Stimulated activated CD4-positive, alpha-beta T cell treated with anti-CD3 and anti-CD28 coated beads, Interleukin-12 subunit alpha, Interleukin-12 subunit beta, amount 100 ng/mL, for 48 hours (primary cell): ENCODE data around the gene HBS1L.
A peak's percentile ranks its signal among the peaks of the same experiment; 100 is the strongest.

ENCODE experiments used
- DNase-seq, 3 donors: peaks; one replicate each; pipeline ENCODE4 v3.0.0-alpha.2; 2020; ENCODE audit warnings: low read depth in 2 of 3, low spot score in 1 of 3

HBS1L gene

DNA sequence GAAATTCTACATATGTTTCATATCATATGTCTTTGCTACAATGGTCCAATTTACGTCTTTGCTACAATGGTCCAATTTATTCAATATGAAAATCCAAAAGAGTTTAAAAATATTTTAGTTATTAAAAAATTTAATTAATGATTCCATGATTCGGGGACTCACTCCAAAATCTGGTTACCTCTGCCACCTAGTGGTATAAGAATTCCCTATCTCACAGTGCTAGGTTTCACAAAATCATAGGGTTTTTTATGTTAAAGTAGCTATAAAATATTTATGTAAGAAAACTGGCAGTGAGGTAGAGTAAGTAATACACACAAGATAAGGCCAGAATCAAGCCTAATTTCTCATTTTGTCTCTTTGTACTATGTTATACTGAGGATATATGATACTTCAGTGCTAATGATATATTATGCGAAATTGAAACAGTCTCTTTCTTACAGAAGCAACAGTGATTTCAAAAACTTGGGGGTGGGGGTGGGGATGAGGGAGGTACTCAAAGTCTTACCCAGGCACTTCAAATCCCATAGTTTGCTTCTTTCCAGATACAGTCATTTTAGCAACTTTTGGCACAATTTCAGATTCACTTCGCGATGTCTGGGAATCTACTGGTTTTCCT, 52.3 kb downstream of the HBS1L start:
- DNase-seq, result no peak

GRCh38 chr6:134999107-134999506, 55.5 kb downstream of the HBS1L start:
- DNase-seq, result no peak

DNA sequence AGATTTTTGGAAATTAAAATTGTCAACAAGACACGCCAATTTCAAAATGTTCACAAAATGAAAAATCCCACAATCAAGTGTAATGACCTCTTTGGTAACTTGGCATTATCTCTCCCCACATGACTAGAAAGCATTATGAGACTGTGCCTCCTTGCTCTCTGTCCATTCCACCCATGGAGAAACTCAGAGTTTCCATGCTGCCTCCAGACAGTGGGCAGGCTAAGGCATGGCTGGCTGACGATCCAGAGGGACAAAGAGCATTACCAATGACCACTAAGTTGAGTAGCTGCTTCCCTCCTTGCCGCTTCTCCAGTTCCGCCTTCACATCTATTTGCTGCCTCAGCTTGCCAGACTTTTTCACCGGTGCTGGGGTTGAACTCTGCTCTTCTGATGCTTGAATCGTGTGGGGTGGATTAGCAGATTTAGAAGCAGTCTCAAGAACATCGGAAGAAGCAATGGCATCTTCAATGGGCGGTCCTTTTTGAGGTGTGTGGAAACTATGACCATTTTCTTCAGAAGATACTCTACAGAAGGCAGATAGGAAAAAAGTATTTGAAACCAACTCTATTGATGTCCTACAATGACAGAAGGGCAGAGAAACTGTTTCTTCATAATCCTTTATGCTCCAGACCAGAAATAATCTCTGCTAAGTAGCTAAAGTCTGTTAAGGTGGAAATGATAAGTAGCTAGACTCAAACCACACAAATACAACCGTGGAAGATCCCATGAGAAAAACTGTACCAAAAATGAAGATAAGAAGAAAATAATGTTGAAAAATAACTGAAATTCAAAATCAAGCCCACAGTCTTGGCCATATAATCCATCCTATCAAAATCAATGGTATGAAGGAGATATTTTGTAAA, 57.3 kb downstream of the HBS1L start:
- no peak for DNase-seq

- DNase-seq, result no peak
These were observed 59.1 kb downstream of the HBS1L start for GRCh38 chr6:134995536-134995935.

DNA sequence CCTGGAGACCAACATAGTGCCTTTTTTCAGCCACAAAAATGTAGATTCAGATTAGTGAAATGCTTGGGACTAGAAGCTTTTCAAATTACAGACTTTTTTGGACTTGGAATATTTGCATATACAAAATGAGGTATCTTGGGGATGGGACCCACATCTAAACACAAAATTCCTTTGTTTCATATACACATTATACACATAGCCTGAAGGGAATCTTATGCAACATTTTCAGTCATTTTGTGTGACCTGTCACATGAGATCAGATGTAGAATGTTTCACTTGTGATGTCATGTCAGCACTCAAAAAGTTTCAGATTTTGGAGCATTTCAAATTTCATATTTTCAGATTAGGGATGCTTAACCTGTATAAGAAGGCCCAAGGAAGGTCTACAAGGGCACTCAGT, 60.2 kb downstream of the HBS1L start:
- no peak for DNase-seq

DNA sequence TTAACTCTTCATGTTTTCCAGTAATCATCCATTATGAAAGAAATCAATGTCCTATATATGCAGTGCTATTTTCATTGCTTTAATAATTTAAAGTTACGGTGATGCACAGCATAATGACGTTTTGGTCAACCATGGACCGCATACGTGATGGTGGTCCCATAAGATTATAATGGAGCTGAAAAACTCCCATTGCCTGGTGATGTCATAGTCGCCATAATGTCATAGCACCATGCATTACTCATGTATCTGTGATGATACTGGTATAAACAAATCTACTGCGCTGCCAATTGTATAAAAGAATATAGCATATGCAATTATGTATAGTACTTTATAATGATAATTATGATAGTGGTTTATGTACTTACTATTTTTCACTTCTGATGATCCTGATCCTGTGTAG, 62.5 kb downstream of the HBS1L start:
- no peak for DNase-seq

DNA sequence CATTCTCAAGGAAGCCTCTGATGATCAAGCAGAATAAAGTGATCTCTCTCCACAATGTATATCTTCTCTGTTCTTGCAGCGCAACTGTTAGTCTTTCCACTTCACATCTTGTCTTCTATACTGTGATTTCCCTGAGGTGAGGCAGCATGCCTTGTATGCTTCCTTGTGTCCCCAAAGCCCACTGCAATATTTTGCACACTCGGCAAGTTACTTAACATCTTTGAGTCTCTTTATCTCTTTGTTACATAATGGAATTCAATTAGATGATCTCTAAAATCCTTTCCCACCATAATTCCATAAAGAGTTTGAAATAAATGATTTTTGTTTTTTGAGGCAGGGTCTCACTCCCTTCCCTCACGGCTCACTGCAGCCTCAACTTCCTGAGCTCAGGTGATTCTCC, 64.4 kb downstream of the HBS1L start:
- DNase-seq, result no peak

DNA sequence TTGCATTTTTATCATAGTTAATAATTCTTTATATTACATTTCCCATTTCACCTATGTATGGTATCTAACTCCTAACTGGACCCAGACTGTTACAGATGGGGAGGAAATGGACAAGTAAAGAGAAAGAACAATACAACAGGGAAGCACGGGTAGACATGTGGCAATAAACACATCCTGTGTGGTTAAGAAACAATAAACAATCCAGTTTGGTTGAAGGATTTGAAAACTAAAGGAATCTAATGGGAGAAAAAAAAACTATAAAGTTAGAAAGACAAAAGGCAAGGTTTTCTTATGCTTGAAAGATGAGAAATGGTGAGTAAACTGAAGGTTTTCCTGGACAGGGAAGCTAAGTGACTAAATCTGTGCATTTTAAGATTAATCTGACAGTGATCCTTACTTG, 69.8 kb downstream of the HBS1L start:
- no peak for DNase-seq

- no peak for DNase-seq
These were observed 70.8 kb downstream of the HBS1L start for GRCh38 chr6:134983823-134984222.

- no peak for DNase-seq
These were observed 72.5 kb downstream of the HBS1L start for GRCh38 chr6:134982161-134982560.

DNA sequence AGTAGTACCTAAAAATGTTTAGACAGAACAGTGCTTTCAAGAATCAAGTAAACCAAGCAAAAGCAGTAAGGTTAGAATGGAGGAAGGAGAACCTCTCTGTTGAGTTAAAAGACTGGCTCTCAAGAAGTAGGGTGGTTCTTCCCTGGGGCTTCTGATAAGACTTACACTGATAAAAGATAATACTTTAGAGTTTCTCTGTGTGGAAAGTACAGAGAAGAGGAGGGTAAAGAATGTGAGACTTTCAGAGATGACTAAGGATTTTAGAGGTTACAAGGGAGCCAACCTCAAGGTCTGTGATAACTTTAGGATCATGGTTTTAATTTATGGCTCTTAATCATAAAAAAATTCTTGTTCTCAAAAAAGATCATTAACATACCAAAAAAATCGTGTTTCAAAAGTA, 73.8 kb downstream of the HBS1L start:
- no peak for DNase-seq

DNA sequence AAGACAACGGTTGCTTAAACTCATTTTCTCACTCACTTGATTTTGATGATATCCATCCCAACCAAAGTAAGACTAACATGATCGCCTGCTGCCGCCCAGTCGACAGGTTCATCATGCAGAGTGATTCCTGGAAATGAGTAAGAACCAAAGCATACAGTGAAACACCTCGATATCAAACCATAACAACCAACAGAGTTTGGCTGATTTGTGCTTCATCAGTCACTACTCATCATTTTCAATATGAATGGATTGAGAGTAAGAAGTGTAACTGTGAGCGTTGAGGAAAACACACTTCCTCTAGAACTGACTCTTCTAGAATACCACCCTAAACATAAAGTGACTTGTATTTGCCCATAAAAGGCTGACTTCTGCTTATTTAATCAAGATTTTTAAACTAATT, 75.5 kb downstream of the HBS1L start:
- DNase-seq, result peak; percentile 31 to 45 (median 41)

GRCh38 chr6:134974370-134974769, 80.3 kb downstream of the HBS1L start:
- DNase-seq, result no peak

GRCh38 chr6:134967711-134968110, 86.9 kb downstream of the HBS1L start:
- no peak for DNase-seq

DNA sequence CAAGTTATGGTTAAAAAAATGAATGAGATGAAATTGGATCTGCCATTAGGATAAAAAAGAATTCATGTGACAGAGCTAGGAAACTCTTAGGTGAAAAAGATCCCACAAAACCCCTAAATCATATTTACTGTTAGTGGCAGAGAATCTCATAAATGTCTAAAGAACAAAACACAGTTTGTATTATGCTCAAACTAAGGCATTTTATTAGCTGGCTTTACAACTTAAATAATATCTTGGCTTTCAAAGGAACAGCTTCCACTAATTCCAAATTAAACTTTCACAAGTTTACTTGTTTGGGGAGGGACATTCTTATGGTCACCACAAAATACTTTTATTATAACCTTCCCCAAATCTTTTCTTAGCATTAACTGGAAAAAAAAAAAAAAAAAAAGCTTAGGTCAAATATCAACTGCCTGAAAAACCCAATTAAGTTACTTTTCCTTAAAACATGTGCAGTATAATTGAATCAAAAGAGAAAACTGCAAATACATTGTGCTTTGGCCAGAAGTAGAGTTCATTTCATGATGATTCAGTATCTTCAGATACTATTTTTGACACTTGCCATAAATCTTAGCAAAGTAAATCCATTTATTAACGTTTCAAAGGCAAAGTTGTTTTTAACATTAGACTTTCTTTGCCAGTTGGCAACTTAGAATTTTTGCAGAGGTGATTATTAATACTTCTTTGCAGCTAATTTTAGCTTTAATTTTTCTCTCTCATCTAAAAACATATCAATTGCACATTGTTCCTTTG, 90.0 kb downstream of the HBS1L start:
- DNase-seq, result no peak

DNA sequence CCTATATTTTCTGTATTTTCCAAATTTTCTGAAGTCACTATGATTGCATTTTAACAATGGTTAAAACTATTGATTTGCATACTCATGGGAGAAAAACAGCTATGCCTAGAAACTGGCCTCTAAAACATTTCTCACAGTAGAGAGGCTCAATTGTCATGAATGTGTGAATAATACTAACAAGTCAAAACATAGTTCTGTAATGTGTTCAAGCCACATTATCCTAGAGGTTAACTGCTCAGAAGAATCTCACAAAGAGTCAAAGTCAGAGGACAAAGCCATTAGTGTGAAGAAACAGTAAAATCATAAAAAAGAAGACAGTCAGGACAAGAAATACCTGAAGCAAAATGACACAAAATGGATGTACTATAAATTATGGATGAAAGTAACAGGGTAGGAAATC, 92.2 kb downstream of the HBS1L start:
- DNase-seq, result no peak

DNA sequence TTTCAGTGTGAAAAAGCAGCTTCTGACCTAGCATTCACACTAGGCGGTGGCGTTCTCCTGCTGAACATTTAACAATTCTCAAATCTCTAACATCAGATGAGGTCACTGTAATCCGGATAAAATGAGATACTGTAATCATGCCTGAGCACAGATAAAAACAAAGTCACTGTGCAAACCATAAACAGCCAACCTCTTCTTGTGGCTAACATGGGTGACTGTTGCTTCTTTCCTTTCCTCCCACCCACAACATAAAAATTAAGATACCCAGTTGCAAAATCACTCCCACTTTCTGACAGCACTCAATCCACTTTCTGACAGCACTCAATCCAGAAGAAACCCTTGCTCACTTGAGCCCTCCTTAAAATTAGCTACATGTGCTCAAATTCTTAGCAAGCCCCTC, 93.3 kb downstream of the HBS1L start:
- no peak for DNase-seq

- no peak for DNase-seq
These were observed 95.0 kb downstream of the HBS1L start for GRCh38 chr6:134959603-134960002.

- no peak for DNase-seq
These were observed 97.9 kb downstream of the HBS1L start for GRCh38 chr6:134956676-134957075.

- peak in 1 of 3 donors; percentile 8 for DNase-seq
These were observed 98.6 kb downstream of the HBS1L start for GRCh38 chr6:134956032-134956431.

DNA sequence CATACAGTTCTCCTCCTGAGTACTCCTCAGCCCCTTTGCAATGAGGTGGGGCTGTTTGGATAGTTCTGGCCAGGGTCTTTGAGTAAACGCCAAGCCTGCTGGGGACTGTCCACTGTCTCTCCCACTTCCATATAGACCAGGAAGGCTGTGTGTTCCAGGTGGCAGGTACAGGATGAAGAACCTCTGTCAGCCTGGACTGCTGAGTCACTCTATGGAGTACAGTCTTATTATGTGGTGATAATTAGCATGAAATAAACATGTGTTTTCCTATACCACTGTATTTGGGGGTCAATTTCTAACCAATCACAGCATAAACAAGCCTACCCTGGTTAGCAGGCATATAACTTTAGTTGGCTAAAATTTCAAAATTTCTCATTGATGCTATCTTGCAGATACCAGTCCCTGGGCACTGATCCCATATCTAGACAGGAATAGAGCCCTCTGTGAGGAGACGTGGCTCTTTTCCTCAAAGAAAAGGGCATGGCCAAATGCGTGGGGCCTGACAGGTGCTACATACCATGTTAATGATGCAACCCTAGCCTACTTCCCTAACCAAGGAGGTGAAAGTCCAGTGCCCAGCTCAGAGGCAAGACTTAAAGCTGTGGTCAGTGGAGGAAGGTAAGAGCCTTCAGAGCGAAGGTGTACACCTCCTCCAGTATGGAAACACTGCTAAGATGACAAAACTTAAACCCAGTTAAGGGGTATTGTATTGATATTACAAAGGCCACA, 100.2 kb downstream of the HBS1L start:
- DNase-seq, result no peak
